Uterus (tissue), 2 donors: Measurements from ENCODE around the gene TYROBP.

Experiments
- POLR2A ChIP-seq, 2 donors: fragments of 450-650 bp; IDR thresholded peaks; one replicate each; pipeline ENCODE4 v1.6.1; 2016; ENCODE audit warnings: antibody characterized with exemption in 2 of 2, mild to moderate bottlenecking in 1 of 2, moderate library complexity in 1 of 2
- TF ChIP-seq, protein P1 (sequence below), 4 experiments: fragments of 200-600 bp in 2 of 4; fragments of 450-650 bp in 2 of 4; sonication (generic) in 2 of 4; IDR thresholded peaks; one replicate each; pipeline ENCODE4 v1.5.1; 2016 to 2019; ENCODE audit warnings: antibody characterized with exemption in 4 of 4, mild to moderate bottlenecking in 2 of 4, moderate library complexity in 1 of 4

DNA sequence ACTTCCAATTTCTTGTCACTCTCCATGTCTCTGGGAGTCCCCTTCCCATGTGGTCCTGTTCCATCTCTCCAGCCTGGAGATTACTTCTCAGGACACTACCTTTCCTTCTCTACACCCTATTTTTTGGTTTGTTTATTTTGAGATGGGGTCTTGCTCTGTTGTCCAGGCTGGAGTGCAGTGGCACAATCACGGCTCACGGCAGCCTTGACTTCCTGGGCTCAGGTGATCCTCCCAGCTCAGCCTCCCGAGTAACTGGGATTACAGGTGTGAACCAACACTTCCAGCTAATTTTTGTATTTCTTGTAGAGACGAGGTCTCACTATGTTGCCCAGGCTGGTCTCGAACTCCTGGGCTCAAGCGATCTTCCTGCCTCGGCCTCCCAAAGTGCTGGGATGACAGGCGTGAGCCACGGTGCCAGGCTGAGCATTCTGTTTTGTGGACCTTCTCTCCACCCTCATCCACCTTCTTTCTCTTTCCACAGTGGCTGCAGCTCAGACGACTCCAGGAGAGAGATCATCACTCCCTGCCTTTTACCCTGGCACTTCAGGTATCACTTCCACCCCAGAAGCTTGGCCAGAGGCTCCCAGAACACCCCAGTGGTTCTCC, 5.1 kb downstream of the TYROBP start:
- TF ChIP-seq, protein P1, sequence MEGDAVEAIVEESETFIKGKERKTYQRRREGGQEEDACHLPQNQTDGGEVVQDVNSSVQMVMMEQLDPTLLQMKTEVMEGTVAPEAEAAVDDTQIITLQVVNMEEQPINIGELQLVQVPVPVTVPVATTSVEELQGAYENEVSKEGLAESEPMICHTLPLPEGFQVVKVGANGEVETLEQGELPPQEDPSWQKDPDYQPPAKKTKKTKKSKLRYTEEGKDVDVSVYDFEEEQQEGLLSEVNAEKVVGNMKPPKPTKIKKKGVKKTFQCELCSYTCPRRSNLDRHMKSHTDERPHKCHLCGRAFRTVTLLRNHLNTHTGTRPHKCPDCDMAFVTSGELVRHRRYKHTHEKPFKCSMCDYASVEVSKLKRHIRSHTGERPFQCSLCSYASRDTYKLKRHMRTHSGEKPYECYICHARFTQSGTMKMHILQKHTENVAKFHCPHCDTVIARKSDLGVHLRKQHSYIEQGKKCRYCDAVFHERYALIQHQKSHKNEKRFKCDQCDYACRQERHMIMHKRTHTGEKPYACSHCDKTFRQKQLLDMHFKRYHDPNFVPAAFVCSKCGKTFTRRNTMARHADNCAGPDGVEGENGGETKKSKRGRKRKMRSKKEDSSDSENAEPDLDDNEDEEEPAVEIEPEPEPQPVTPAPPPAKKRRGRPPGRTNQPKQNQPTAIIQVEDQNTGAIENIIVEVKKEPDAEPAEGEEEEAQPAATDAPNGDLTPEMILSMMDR (IDR thresholded peaks at IDR 0.05) = no peak
- TF ChIP-seq POLR2A (IDR thresholded peaks at IDR 0.05) = no peak
